HG02610 (cell line): ENCODE data around the gene MPI.
"Not testable (repeated sequence)": the region's sequence is repeated elsewhere in the genome, so short reads cannot be mapped to it uniquely, and the experiment has no call there.

Source experiments
- ATAC-seq: cut with Tn5 transposase; IDR thresholded peaks from one replicate; pipeline ENCODE4 v1.9.1; 2021; ENCODE audit warnings: mild to moderate bottlenecking, moderate library complexity; ENCODE audit not compliant: unreplicated experiment

The MPI gene

GRCh38 chr15:74890665-74890960 is 771 bp downstream of the MPI start:
- ATAC-seq, result no peak

- ATAC-seq, result no peak
Measured at GRCh38 chr15:74891469-74891868, 1.6 kb downstream of the MPI start.

- ATAC-seq, result no peak
Measured at GRCh38 chr15:74892313-74892712, 2.5 kb downstream of the MPI start.

- ATAC-seq, result no peak
Measured at GRCh38 chr15:74892931-74893330, 3.1 kb downstream of the MPI start.

GRCh38 chr15:74893627-74894026 is 3.8 kb downstream of the MPI start:
- no peak for ATAC-seq

GRCh38 chr15:74894383-74894782 is 4.5 kb downstream of the MPI start:
- ATAC-seq, result not testable (repeated sequence)

GRCh38 chr15:74895830-74896229 is 6.0 kb downstream of the MPI start:
- ATAC-seq, result no peak

- no peak for ATAC-seq
Measured at GRCh38 chr15:74896316-74896715, 6.5 kb downstream of the MPI start.

- no peak for ATAC-seq
Measured at GRCh38 chr15:74897300-74897701, 7.5 kb downstream of the MPI start.

GRCh38 chr15:74901612-74902063 is 11.8 kb downstream of the MPI start:
- no peak for ATAC-seq

- ATAC-seq, result no peak
Measured at GRCh38 chr15:74902295-74903075, 12.6 kb downstream of the MPI start.

GRCh38 chr15:74903676-74904075 is 13.8 kb downstream of the MPI start:
- ATAC-seq, result no peak

GRCh38 chr15:74904190-74904805 is 14.5 kb downstream of the MPI start:
- no peak for ATAC-seq

GRCh38 chr15:74906067-74906449 is 16.2 kb downstream of the MPI start:
- peak; percentile 20 for ATAC-seq

GRCh38 chr15:74906450-74907162 is 16.8 kb downstream of the MPI start, which contains the start of gene FAM219B:
Gene FAM219B (minus strand): TSS chr15:74906851. CDS start chr15:74906800, 51 bp downstream.
- ATAC-seq, result peak; percentile 75

GRCh38 chr15:74907163-74907870 is 17.5 kb downstream of the MPI start:
- ATAC-seq, result no peak

- ATAC-seq, result no peak
Measured at GRCh38 chr15:74908635-74909034, 18.8 kb downstream of the MPI start.

- ATAC-seq, result no peak
Measured at GRCh38 chr15:74913041-74913440, 23.2 kb downstream of the MPI start.

- ATAC-seq, result not testable (repeated sequence)
Measured at GRCh38 chr15:74913799-74914198, 24.0 kb downstream of the MPI start.

- ATAC-seq, result no peak
Measured at GRCh38 chr15:74917676-74918075, 27.8 kb downstream of the MPI start.

- no peak for ATAC-seq
Measured at GRCh38 chr15:74920456-74920855, 30.6 kb downstream of the MPI start.
